AG04449 (cell line): ENCODE results near the gene C6orf132.

Source experiments
- CTCF ChIA-PET: fragments of 350-600 bp; formaldehyde crosslinking; extraction: SDS; loops from one replicate; lab custom pipeline; 2021; ENCODE audit warnings: antibody characterized with exemption; lab: Yijun Ruan, JAX
- POLR2A ChIA-PET: fragments of 400-600, 350-600 bp; formaldehyde crosslinking; extraction: SDS; loops from one replicate; lab custom pipeline; 2020; ENCODE audit warnings: antibody characterized with exemption, inconsistent platforms; lab: Yijun Ruan, JAX
- DNase-seq: peaks from one replicate; pipeline ENCODE4 v3.0.0-alpha.2; 2010; ENCODE audit warnings: low read depth, low spot score
- H3K4me3 ChIP-seq: 2 replicates; pipeline ENCODE4 v1.5.1; 2011; ENCODE audit warnings: low read depth, mild to moderate bottlenecking, control low read depth, low read length
- TF ChIP-seq, protein P1 (sequence below): IDR thresholded peaks from one replicate; pipeline ENCODE4 v1.5.1; 2011; ENCODE audit warnings: mild to moderate bottlenecking, moderate library complexity, low read length, control low read depth, inconsistent platforms; ENCODE audit not compliant: insufficient read depth; ENCODE audit errors: missing control alignments

Gene C6orf132

DNA sequence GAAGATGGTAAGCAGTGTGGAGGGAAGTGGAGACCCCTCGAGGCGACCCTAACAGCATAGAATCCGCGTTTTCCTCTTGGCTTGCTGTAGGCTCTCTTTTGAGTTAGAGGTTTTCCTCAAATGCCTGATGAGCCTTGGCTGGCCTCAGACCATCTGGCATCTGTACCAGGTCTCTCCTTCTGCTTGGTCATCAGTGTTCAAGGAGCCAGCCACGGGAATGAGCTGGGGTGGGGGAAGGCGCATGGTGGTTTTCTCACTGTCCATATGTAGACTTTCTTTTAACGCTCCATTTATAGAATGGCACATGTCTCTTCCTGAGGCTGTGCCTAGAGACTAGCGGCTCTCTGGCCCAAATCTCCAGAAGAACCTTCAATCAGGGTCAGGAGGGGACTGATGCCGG lies 22.6 kb upstream of the C6orf132 start:
- ChIA-PET POLR2A (no interaction called here), CTCF (interaction anchor here (0.9 to 14.3 kb wide), 17 partner anchors 9 to 383 kb away, joined by 3 to 276 read pairs (median 5); a partner anchor contains a TSS)
- DNase-seq: no peak
- TF ChIP-seq, protein P1, sequence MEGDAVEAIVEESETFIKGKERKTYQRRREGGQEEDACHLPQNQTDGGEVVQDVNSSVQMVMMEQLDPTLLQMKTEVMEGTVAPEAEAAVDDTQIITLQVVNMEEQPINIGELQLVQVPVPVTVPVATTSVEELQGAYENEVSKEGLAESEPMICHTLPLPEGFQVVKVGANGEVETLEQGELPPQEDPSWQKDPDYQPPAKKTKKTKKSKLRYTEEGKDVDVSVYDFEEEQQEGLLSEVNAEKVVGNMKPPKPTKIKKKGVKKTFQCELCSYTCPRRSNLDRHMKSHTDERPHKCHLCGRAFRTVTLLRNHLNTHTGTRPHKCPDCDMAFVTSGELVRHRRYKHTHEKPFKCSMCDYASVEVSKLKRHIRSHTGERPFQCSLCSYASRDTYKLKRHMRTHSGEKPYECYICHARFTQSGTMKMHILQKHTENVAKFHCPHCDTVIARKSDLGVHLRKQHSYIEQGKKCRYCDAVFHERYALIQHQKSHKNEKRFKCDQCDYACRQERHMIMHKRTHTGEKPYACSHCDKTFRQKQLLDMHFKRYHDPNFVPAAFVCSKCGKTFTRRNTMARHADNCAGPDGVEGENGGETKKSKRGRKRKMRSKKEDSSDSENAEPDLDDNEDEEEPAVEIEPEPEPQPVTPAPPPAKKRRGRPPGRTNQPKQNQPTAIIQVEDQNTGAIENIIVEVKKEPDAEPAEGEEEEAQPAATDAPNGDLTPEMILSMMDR: no peak
- no peak overlapping the region for H3K4me3 ChIP-seq

DNA sequence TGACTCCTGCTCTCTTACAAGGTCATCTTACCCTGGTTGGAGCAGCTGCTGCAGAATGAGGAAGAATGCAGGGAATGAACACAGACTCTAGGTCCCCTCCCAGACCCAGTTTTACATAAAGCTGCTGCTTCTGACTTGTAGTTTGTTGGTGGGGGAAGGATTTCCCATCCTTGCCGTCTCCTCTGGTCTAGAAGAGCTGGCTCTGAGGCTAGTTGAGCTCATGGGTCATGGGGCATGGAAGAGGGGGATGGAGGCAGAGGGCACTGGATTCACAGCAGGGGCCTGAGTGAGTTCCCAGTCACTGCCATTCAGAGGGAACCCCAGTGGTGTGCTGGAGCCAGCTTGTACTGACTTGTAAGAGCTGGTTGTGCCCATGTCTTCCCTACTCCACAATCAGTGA lies 21.6 kb upstream of the C6orf132 start:
- CTCF ChIA-PET: interaction anchor here (0.6 to 14.3 kb wide), 18 partner anchors 9 to 384 kb away, joined by 3 to 276 read pairs (median 5); partner anchors contain the start of gene GUCA1A
- no peak for DNase-seq
- TF ChIP-seq, protein P1: no peak
- H3K4me3 ChIP-seq: no peak overlapping the region
- POLR2A ChIA-PET: no interaction called here

DNA sequence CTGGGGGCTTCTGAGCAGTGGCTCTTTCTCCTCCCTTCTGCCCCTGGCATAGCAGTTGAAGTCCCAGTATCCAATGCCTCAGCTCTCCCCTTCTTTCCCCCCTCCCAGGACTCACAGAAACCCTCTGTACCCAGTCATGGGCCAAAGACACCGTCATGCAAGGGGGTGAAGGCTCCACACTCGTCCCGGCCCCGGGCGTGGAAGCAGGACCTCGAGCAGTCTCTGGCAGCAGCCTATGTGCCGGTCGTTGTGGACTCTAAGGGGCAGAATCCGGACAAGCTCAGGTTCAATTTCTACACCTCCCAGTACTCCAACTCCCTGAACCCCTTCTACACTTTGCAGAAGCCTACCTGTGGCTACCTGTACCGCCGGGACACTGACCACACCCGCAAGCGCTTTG lies 20.4 kb upstream of the C6orf132 start:
- DNase-seq: no peak
- CTCF ChIA-PET: interaction anchor here (1.3 to 14.3 kb wide), 4 partner anchors 26 to 795 kb away, joined by 3 to 276 read pairs (median 40); no protein-coding TSS in a partner anchor
- POLR2A ChIA-PET: no interaction called here
- TF ChIP-seq, protein P1: no peak
- H3K4me3 ChIP-seq: no peak overlapping the region

DNA sequence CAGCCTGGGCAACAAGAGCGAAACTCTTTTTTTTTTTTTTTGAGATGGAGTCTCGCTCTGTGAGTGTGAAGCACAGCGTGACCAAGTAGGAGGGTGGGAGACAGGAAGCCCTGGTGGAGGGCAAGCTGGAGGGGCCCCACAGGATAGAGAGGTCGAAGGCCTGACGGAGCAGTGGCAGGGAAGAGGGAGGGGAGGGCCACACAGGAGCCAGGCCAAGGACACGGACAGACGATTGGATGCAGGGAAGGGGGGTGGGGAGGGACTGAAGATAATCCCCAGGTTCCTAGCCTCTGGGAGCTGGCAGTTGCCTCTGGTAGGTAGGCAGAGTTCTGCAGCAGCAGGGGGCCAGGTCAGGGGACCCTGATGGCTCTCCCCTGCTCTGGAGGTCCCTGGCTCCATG lies 20.0 kb upstream of the C6orf132 start:
- TF ChIP-seq, protein P1: no peak
- ChIA-PET POLR2A (no interaction called here), CTCF (interaction anchor here (1.2 to 14.3 kb wide), 5 partner anchors 17 to 795 kb away, joined by 3 to 276 read pairs (median 4); no protein-coding TSS in a partner anchor)
- no peak for DNase-seq
- no peak overlapping the region for H3K4me3 ChIP-seq

DNA sequence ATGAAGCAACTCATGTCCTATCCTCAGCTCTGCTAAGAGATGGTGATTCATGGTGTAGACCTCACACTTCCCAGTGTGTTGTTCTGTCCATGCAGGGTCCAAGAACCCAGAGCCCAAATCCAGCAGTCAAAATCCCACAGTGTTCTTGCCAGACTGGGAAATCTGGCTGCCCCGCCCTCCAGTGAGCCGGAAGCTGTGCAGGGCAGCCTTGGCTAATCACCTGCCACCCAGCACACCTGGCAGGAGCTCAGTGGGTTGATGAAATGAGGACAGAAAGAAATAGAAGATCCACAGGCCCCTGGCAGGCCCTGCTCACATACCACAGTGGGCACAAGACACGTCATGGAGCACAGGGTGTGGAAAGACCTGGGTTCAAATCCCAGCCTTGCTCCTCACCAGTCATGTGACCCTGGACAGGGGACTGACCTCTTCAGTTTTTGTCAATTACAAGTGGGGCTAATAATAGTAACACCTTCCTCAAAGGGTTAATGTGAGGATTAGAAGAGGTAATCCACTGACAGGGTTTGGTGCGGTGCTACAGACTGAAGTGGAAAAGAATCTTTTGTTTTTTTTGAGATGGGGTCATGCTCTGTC lies 17.1 kb upstream of the C6orf132 start:
- no peak for DNase-seq
- no peak overlapping the region for H3K4me3 ChIP-seq
- TF ChIP-seq, protein P1: no peak
- ChIA-PET POLR2A (no interaction called here), CTCF (no interaction called here)

DNA sequence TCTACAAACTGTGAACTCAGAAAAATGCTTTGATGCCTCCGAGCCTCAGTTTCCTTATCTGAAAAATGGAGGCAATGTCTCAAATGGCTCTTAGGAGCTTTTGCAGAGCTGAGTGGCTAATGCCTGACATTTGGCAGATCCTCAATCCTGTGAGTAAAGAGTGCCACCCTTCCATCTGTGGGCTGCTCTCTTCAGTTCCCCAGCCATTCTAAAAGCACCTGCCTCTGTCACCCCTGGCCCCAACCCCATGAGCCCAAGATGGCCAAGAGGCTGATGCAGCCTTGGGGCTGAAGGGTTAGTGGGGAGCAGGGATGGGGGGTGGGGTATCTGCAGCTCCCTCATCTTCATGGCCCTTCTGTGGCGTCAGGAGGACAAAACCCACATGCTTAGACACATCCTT lies 16.2 kb upstream of the C6orf132 start:
- CTCF ChIA-PET: no interaction called here
- DNase-seq: no peak
- POLR2A ChIA-PET: no interaction called here
- H3K4me3 ChIP-seq: no peak overlapping the region
- TF ChIP-seq, protein P1: no peak
